ENCODE measurements around the gene ID1. TPM values are rescaled to one million over a fixed set of nuclear protein-coding genes. Genes with fewer than 3 reads are reported as not detected.

The ID1 gene
- total and polyA plus RNA-seq, 2 of the 13 experiments (the other 11 are each of a cell fraction or from before 2014, with no cell fraction given): 320 to 419 TPM

GRCh38 chr20:31568773-31569162 is 36.3 kb upstream of the ID1 start (continued):
- TF ChIP-seq ZKSCAN8 (CRISPR knock-in tag; IDR thresholded peaks at IDR 0.05; ENCODE audit: borderline replicate concordance) (no peak), HDAC6 (IDR thresholded peaks at IDR 0.05; ENCODE audit: low read depth, low read length) (no peak), ZNF317 (CRISPR knock-in tag; IDR thresholded peaks at IDR 0.05) (0 out of 2 replicates have a peak, but pooled peaks have one; percentile 6), NRL (CRISPR knock-in tag; IDR thresholded peaks at IDR 0.05; ENCODE audit: borderline replicate concordance) (no peak), IRF9 (CRISPR knock-in tag; IDR thresholded peaks at IDR 0.05; ENCODE audit: borderline replicate concordance) (peak; percentile 21; the same call in 1 of the 2 replicates), DNMT3B (CRISPR knock-in tag; conservative IDR thresholded peaks at IDR 0.05) (0 out of 2 replicates have a peak, but pooled peaks have one; percentile 54), HNF4A (CRISPR knock-in tag; IDR thresholded peaks at IDR 0.05) (no peak), ZNF343 (CRISPR knock-in tag; IDR thresholded peaks at IDR 0.05) (peak; percentile 17; the same call in 1 of the 2 replicates), SSRP1 (CRISPR knock-in tag; IDR thresholded peaks at IDR 0.05) (peak; percentile 87; the same call in 1 of the 2 replicates), ZFP37 (CRISPR knock-in tag; IDR thresholded peaks at IDR 0.05; ENCODE audit: borderline replicate concordance) (no peak), NFE2L1 (CRISPR knock-in tag; IDR thresholded peaks at IDR 0.05; ENCODE audit: borderline replicate concordance) (no peak), ZNF383 (CRISPR knock-in tag; IDR thresholded peaks at IDR 0.05; ENCODE audit: borderline replicate concordance) (0 out of 2 replicates have a peak, but pooled peaks have one; percentile 6), ZNF576 (CRISPR knock-in tag; IDR thresholded peaks at IDR 0.05) (peak; percentile 62; the same call in 1 of the 2 replicates), SNAPC5 (CRISPR knock-in tag; IDR thresholded peaks at IDR 0.05; ENCODE audit: borderline replicate concordance) (no peak)

All from HepG2 (cell line).